GM21737 (cell line): ENCODE results near the gene RASSF10.

Experiments
- ATAC-seq: cut with Tn5 transposase; IDR thresholded peaks from one replicate; pipeline ENCODE4 v1.9.1; 2021; ENCODE audit warnings: mild to moderate bottlenecking, moderate library complexity; ENCODE audit not compliant: unreplicated experiment

RASSF10 gene

GRCh38 chr11:13008625-13009475 is at the start of gene RASSF10:
Gene RASSF10 (plus strand): TSS chr11:13009316. CDS start chr11:13009577, 261 bp downstream.
- ATAC-seq: no peak

- no peak for ATAC-seq
These were observed 47.5 kb upstream of the RASSF10 start for GRCh38 chr11:12961615-12962014.

DNA sequence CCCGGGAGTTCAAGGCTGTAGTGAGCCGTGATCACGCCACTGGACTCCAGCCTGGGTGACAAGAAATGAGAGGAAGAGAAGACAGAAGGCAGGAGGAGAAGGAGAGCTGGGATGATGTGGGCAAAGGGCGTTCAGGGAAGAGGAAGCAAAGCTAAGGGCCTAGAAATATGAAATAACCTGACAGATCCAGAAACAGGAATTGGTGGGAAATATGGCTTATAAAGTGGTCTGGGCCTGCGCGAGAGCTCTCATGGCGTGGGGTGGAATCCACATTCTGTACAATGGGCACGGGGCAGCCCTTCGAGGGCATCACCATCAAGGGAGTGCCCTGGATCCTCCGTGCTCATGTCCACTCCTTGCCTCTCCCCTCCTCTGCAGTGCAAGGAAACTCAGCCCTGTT is 46.8 kb upstream of the RASSF10 start:
- no peak for ATAC-seq

DNA sequence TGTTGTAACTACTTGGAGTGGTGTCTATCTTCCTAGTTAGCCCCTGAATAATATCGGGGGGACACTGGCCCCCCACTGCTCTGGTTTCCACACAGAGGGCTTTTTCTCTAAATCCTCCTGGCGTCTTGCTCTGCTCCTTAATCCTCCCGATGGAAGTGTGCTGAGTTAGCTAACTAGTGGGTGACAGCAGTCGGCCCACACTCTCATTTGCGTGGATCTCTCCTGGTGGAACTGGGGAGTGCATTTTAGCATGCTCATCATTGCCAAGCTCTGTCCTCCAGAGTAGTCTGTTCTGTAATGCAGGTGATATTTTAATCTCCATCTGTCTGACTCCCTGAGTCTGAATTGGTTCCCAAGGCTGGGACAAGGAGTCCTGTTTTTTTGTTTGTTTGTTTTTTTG is 46.1 kb upstream of the RASSF10 start:
- no peak for ATAC-seq

GRCh38 chr11:12963792-12964536 is 45.2 kb upstream of the RASSF10 start:
- peak; percentile 74 for ATAC-seq

GRCh38 chr11:12964650-12965049 is 44.5 kb upstream of the RASSF10 start:
- ATAC-seq: no peak

DNA sequence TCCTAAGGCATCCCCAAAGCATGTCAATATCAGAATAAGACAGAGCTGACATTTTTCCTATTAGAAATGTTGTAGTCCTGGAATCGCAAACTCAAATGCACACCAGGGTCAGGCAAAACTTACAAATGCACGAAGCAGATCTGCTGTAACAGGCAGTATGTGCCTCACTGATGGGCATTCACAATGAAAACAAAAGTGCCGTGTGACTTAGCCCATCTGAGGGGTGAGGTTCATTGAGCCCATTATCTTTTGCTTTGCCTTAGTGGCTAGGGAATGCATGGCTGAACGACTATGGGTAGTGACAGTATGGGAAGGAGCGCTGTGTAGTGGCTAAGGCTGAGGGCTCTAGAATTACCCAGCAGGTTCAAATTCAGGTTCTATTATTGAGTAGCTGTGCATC is 43.1 kb upstream of the RASSF10 start:
- ATAC-seq: no peak

GRCh38 chr11:12968101-12968500 is 41.0 kb upstream of the RASSF10 start:
- no peak for ATAC-seq

DNA sequence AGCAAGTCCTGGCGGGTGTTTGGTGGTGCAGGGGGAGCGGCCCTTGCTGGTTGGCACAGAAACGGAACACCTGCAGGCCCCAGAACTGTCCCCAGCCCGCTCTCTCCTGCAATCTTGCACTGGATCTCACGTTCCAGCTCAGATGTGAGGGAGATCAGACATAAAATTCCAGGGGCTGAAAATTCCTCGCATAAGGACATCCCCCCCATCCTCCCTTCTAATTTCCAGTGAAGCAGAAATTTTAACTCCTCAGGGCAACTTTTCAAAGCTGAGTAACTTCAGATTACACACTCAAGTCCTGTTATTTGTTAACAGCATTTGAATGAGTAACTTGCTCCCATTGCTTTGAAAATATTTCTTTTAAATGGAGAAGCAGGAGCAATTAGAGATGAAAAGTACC is 40.3 kb upstream of the RASSF10 start:
- ATAC-seq: no peak

- ATAC-seq: no peak
These were observed 37.2 kb upstream of the RASSF10 start for GRCh38 chr11:12971955-12972354.

- no peak for ATAC-seq
These were observed 35.5 kb upstream of the RASSF10 start for GRCh38 chr11:12973528-12974181.

- ATAC-seq: no peak
These were observed 33.9 kb upstream of the RASSF10 start for GRCh38 chr11:12975195-12975594.

GRCh38 chr11:12979928-12980689 is 29.0 kb upstream of the RASSF10 start:
- ATAC-seq: no peak

GRCh38 chr11:12981676-12982522 is 27.2 kb upstream of the RASSF10 start:
- ATAC-seq: no peak

DNA sequence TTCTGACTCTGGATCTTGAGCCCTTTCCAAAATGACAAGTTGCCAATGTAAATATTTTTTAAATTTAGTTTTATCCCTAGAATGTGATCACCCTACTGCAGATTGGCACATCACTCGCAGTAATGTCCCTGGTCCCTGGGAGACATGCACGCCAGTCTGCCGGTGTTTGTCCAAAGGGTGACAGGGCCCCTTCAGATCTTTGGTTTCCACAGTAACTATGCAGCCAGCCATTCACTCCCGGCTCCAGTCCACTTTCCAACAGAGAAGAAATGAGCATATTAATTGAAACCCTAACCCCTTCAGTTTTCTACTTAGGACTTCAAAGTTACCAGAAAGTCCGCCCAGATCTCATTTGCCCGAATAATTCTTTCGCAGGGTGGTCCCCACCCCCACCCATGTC is 25.8 kb upstream of the RASSF10 start:
- ATAC-seq: no peak

DNA sequence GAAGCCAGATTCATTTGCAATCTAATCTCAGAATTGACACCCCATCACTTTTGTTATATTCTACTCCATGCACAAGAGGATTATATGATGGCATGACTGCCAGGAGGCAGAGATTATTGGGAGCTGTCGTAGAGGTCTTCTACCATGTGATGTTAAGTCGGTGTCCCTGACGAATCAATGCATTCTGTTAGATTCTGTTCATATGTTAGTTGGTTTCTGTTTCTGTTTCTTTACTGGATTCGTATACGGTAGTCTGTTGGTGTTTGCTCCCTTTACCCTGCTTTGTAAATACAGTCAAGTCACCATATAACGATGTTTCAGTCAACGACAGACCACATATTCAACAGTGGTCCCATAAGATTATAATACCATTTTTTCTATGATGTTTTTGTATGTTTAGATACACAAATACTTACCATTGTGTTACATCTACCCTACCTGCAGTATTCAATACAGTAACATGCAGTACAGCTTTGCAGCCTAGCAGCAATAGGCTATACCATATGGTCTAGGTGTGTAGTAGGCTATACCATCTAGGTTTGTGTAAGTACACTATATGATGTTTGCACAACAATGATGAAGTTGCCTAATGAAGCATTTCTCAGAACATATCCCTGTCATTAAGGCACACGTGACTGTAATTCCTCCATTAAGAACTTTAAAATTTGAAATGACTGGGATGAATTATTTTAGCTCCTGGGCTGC is 22.8 kb upstream of the RASSF10 start:
- ATAC-seq: no peak

GRCh38 chr11:12989428-12990161 is 19.5 kb upstream of the RASSF10 start:
- ATAC-seq: no peak

DNA sequence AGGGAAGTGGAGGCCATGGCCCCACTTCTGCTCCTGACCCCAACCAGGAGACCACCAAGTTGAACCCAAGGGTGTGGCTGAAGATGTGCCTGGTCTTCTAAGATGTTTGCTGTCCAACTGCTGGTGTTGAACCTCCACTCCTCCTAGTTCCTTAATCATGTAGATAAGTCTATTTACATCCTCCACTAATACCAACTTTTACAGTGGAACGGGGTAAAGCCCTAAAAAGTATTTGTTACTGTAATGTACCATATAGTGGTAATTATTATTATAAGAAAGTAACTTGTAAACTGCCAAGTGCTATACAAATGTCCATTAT is 19.0 kb upstream of the RASSF10 start:
- ATAC-seq: no peak

DNA sequence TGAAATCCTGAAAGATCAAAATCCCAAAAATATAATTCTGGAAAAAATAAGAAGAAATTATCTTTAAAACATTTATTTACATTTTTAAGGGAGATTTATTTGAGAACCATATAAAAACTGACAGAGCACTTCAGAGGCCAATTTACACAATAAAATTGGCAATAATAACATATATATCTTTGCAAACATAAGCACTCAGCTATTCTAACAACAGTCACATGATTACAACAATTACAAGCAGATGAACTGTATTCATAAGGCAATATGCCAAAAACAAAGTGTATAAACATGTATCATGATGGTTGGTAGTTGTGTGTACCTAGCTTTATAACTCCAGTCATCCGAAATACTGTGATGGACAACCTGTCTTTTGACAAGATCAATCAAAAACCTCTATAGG is 17.7 kb upstream of the RASSF10 start:
- ATAC-seq: no peak
